Astrocyte (in vitro differentiated cells and primary cell): Measurements from ENCODE around the gene MTMR1.

Experiments used
- CTCF ChIP-seq: IDR thresholded peaks from 2 replicates; pipeline ENCODE4 v1.5.1; 2011; ENCODE audit warnings: low read depth, mild to moderate bottlenecking, inconsistent platforms, low read length, moderate library complexity; ENCODE audit not compliant: insufficient read depth
- EZH2 ChIP-seq: IDR thresholded peaks from 2 replicates; pipeline ENCODE4 v1.6.1; 2012; ENCODE audit warnings: mild to moderate bottlenecking, low read length, inconsistent platforms; ENCODE audit not compliant: insufficient read depth

GRCh38 chrX:150729956-150730355 lies 36.8 kb downstream of the MTMR1 start:
- TF ChIP-seq CTCF (no peak), EZH2 (no peak)
